Measurements from ENCODE around the gene ENPP7.

The ENPP7 gene

GRCh38 chr17:79785017-79785899 lies 54.5 kb downstream of the ENPP7 start:
- peaks cover 13 to 22% of the 10 kb centered on the region in 2 donors for H3K4me1 ChIP-seq (ENCODE audit: control insufficient read depth in 2 of 2, insufficient read depth in 1 of 2, low read depth in 1 of 2, low read length in 2 of 2)
- H3K23ac ChIP-seq (ENCODE audit: low read depth, low read length, poor library complexity): peak overlapping the region; percentile 19
- H3K4me2 ChIP-seq (ENCODE audit: insufficient read depth, low read length, poor library complexity, severe bottlenecking): no peak overlapping the region
- peaks cover 50 to 62% of the 10 kb centered on the region in 2 donors for H3K36me3 ChIP-seq (replicated peaks in 1 of 2; ENCODE audit: control insufficient read depth in 2 of 2, insufficient read depth in 2 of 2, low read length in 2 of 2)
- no peak overlapping the region for H3K4me3 ChIP-seq (ENCODE audit: low read length in 2 of 2)
- H3K14ac ChIP-seq (ENCODE audit: low read length): no peak overlapping the region
- peaks cover 3 to 16% (median 4%) of the 10 kb centered on the region in 3 experiments for H3K27me3 ChIP-seq (ENCODE audit: control insufficient read depth in 3 of 3, insufficient read depth in 3 of 3, low read depth in 1 of 3, low read length in 3 of 3)
- H4K91ac ChIP-seq (ENCODE audit: low read depth, low read length, poor library complexity): no peak overlapping the region
- H3K27ac ChIP-seq (replicated peaks; ENCODE audit: low read length): no peak overlapping the region
- H4K8ac ChIP-seq (ENCODE audit: low read depth, low read length): no peak overlapping the region
- peak overlapping the region; percentile 5 for H2BK5ac ChIP-seq (ENCODE audit: low read length)
- no peak overlapping the region for H2AK5ac ChIP-seq (ENCODE audit: low read depth, low read length)
- no peak for DNase-seq (ENCODE audit: low spot score)
- no peak overlapping the region for H3K18ac ChIP-seq (ENCODE audit: low read length)
- no peak overlapping the region for H2BK15ac ChIP-seq (ENCODE audit: low read length)
- no peak overlapping the region for H2AFZ ChIP-seq (ENCODE audit: low read length)
- peak overlapping the region; percentile 26 for H3K9ac ChIP-seq (ENCODE audit: low read depth, low read length, poor library complexity)
- H2BK120ac ChIP-seq (ENCODE audit: low read depth, low read length): no peak overlapping the region
- no CpG with 5 or more reads among the region's 17 CpGs for WGBS, 2 donors (ENCODE audit: extremely low coverage in 2 of 2, insufficient read length in 2 of 2, insufficient replicate concordance in 1 of 2)
- peaks cover 15% of the 10 kb centered on the region for H3K79me1 ChIP-seq (ENCODE audit: low read depth, low read length)
- H3K4ac ChIP-seq (ENCODE audit: low read length): no peak overlapping the region
- H3K9me3 ChIP-seq (replicated peaks in 1 of 2; ENCODE audit: control insufficient read depth in 2 of 2, insufficient read depth in 1 of 2, low read depth in 1 of 2, low read length in 2 of 2): peaks cover 0 to under 1% of the 10 kb centered on the region in 2 donors
- H2BK12ac ChIP-seq (ENCODE audit: low read length): no peak overlapping the region

GRCh38 chr17:79785900-79786810 lies 55.4 kb downstream of the ENPP7 start:
- peaks cover 43 to 53% of the 10 kb centered on the region in 2 donors for H3K36me3 ChIP-seq (replicated peaks in 1 of 2; ENCODE audit: control insufficient read depth in 2 of 2, insufficient read depth in 2 of 2, low read length in 2 of 2)
- no peak overlapping the region for H3K4me3 ChIP-seq (ENCODE audit: low read length in 2 of 2)
- no peak overlapping the region for H3K4ac ChIP-seq (ENCODE audit: low read length)
- H2AK5ac ChIP-seq (ENCODE audit: low read depth, low read length): no peak overlapping the region
- H2AFZ ChIP-seq (ENCODE audit: low read length): no peak overlapping the region
- no peak overlapping the region for H3K27ac ChIP-seq (replicated peaks; ENCODE audit: low read length)
- no peak overlapping the region for H3K14ac ChIP-seq (ENCODE audit: low read length)
- no peak overlapping the region for H3K4me2 ChIP-seq (ENCODE audit: insufficient read depth, low read length, poor library complexity, severe bottlenecking)
- no peak for DNase-seq (ENCODE audit: low spot score)
- no peak overlapping the region for H4K91ac ChIP-seq (ENCODE audit: low read depth, low read length, poor library complexity)
- no peak overlapping the region for H4K8ac ChIP-seq (ENCODE audit: low read depth, low read length)
- no peak overlapping the region for H2BK120ac ChIP-seq (ENCODE audit: low read depth, low read length)
- H3K9ac ChIP-seq (ENCODE audit: low read depth, low read length, poor library complexity): peak overlapping the region; percentile 10
- H3K4me1 ChIP-seq (ENCODE audit: control insufficient read depth in 2 of 2, insufficient read depth in 1 of 2, low read depth in 1 of 2, low read length in 2 of 2): peaks cover 14 to 25% of the 10 kb centered on the region in 2 donors
- H3K23ac ChIP-seq (ENCODE audit: low read depth, low read length, poor library complexity): peak overlapping the region; percentile 20
- peak overlapping the region; percentile 5 for H2BK5ac ChIP-seq (ENCODE audit: low read length)
- no peak overlapping the region for H2BK12ac ChIP-seq (ENCODE audit: low read length)
- H3K27me3 ChIP-seq (ENCODE audit: control insufficient read depth in 3 of 3, insufficient read depth in 3 of 3, low read depth in 1 of 3, low read length in 3 of 3): peaks cover 12 to 25% (median 13%) of the 10 kb centered on the region in 3 experiments
- H2BK15ac ChIP-seq (ENCODE audit: low read length): no peak overlapping the region
- H3K18ac ChIP-seq (ENCODE audit: low read length): no peak overlapping the region
- peaks cover 12% of the 10 kb centered on the region for H3K79me1 ChIP-seq (ENCODE audit: low read depth, low read length)
- H3K9me3 ChIP-seq (replicated peaks in 1 of 2; ENCODE audit: control insufficient read depth in 2 of 2, insufficient read depth in 1 of 2, low read depth in 1 of 2, low read length in 2 of 2): peaks cover 2 to 5% of the 10 kb centered on the region in 2 donors
- WGBS, 2 donors (ENCODE audit: extremely low coverage in 2 of 2, insufficient read length in 2 of 2, insufficient replicate concordance in 1 of 2): no CpG with 5 or more reads among the region's 15 CpGs

GRCh38 chr17:79786930-79787643 lies 56.3 kb downstream of the ENPP7 start:
- Histone ChIP-seq H2BK120ac (ENCODE audit: low read depth, low read length) (no peak overlapping the region), H3K9me3 (replicated peaks in 1 of 2; ENCODE audit: control insufficient read depth in 2 of 2, insufficient read depth in 1 of 2, low read depth in 1 of 2, low read length in 2 of 2) (peaks cover 2 to 5% of the 10 kb centered on the region in 2 donors), H2AK5ac (ENCODE audit: low read depth, low read length) (no peak overlapping the region), H3K4ac (ENCODE audit: low read length) (no peak overlapping the region), H3K27ac (replicated peaks; ENCODE audit: low read length) (no peak overlapping the region), H2BK12ac (ENCODE audit: low read length) (no peak overlapping the region), H3K23ac (ENCODE audit: low read depth, low read length, poor library complexity) (no peak overlapping the region), H2BK5ac (ENCODE audit: low read length) (no peak overlapping the region), H3K27me3 (ENCODE audit: control insufficient read depth in 3 of 3, insufficient read depth in 3 of 3, low read depth in 1 of 3, low read length in 3 of 3) (peaks cover 22 to 34% (median 22%) of the 10 kb centered on the region in 3 experiments), H3K4me3 (ENCODE audit: low read length in 2 of 2) (no peak overlapping the region), H3K9ac (ENCODE audit: low read depth, low read length, poor library complexity) (no peak overlapping the region), H3K4me2 (ENCODE audit: insufficient read depth, low read length, poor library complexity, severe bottlenecking) (no peak overlapping the region), H4K91ac (ENCODE audit: low read depth, low read length, poor library complexity) (peak overlapping the region; percentile 18), H4K8ac (ENCODE audit: low read depth, low read length) (no peak overlapping the region), H3K4me1 (ENCODE audit: control insufficient read depth in 2 of 2, insufficient read depth in 1 of 2, low read depth in 1 of 2, low read length in 2 of 2) (peaks cover 18 to 33% of the 10 kb centered on the region in 2 donors), H3K36me3 (replicated peaks in 1 of 2; ENCODE audit: control insufficient read depth in 2 of 2, insufficient read depth in 2 of 2, low read length in 2 of 2) (peaks cover 33 to 43% of the 10 kb centered on the region in 2 donors), H3K14ac (ENCODE audit: low read length) (no peak overlapping the region), H3K18ac (ENCODE audit: low read length) (peak overlapping the region; percentile 12), H2AFZ (ENCODE audit: low read length) (no peak overlapping the region), H2BK15ac (ENCODE audit: low read length) (no peak overlapping the region), H3K79me1 (ENCODE audit: low read depth, low read length) (peaks cover 10% of the 10 kb centered on the region)
- no CpG with 5 or more reads among the region's 12 CpGs for WGBS, 2 donors (ENCODE audit: extremely low coverage in 2 of 2, insufficient read length in 2 of 2, insufficient replicate concordance in 1 of 2)
- no peak for DNase-seq (ENCODE audit: low spot score)
